Glomerular visceral epithelial cell (primary cell): ENCODE results near the gene RPL3.

Experiments
- DNase-seq: peaks from one replicate; pipeline ENCODE4 v3.0.0-alpha.2; 2016; ENCODE audit errors: extremely low spot score

Gene RPL3

DNA sequence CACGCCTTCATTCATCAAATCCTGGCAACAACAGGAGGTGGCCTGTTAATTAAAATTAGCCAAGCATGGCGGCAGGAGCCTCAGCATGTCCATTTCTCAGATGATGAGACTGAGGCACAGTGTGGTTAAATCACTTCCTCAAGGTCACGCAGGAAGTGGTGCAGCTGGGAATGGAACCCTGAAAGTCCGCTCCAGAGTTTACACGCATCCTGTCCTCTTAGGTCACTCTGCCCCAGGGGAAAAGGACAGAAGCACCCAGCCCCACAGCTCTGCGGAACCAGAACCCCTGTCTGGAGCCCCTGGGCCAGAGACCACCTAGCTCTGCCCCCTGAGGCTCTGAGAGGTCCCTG, 19.6 kb downstream of the RPL3 start:
- no peak for DNase-seq

DNA sequence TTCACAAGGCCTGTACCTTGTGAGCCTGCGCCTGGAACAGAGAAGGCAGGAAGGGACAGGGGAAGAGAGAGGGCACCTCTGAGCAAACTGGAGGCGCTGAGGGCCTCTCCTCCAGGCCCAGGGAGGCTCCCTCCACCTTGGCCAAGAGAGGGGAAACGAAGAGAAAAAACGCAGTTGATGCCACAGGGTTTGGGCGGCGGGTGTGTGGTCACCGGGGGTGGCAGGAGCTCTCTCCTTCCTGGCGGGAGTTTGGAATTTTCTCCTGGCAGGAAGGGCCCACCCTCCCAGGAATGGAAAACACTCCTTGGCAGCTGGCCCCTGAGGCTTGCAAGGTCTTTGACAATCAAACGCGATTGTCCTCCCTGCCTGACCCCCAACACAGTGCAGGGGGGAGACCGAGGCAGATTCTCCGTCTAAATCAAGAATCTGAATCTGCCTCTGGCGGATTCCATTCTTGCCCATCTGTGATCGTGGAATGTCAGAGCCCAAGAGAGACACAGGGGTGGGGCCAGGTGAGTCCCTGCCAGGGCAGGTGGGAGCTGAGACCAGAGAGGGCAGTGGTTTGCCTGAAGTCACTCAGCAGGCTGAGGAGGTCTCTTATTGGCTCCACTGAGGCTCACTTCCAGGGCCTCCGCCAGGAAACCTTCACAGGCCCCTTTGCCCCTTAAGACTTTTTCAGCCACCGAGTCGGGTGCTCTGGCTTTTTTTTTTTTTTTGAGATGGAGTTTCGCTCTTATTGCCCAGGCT, 21.0 kb downstream of the RPL3 start:
- DNase-seq = no peak

DNA sequence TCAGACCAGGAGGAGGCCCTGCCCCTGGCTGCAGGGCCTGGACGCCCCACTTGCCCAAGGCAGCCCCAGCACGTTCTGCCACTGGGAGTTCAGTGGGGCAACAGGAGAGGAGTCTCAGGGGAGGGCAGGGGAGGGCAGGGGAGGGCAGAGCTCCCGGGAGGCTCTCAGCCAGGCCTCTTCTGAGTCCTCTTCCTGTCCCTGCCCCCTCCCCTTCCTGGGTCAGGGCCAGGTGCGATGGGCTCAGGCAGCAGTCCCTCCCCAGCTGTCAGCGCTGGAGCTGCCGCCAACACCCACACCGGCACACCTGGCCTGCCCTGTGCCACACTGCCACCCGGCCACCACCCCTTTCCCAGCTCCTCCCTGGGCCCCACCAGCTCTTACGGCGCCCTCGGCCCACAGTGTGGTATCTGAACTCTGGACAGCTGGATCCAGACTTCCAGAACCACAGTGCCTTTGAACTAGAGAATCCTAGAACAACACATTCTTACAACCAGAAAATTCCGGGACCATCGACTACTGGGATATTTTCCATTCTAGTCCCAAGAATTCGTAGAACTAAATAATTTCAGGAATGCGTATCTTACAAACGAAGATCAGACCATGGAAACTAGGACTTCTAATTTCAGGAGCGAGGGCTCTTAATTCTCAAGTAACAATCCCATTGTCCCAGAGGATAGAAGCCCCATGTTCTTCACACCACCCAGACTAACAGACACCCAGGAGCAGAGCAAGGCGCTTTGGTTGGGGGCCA, 21.8 kb downstream of the RPL3 start:
- DNase-seq = peak; percentile 52

DNA sequence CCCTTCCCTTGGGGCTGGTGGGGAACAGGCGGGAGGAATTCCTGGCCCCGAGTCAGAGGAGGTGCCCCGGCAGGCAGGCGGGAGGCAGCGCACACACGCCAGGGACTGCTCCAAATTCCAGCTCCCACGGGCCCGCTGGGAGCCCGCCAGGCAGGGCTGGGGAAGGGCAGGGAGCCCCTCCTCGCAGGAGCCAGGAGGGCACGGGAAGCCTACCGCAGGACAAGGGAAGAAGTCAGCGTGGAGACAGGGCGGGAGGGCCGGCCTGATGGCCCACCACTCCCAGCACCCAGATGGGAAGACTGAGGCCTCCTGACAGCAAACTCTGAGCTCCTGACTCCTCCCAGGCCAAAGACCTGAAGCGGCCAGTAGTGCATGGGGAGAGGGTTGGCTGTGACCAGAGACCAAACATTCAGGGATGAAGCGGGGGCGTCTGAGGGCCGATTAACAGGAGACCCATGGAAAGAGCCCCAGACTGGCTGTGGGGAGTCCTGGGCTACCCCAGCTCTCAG, 22.4 kb downstream of the RPL3 start:
- DNase-seq = no peak

DNA sequence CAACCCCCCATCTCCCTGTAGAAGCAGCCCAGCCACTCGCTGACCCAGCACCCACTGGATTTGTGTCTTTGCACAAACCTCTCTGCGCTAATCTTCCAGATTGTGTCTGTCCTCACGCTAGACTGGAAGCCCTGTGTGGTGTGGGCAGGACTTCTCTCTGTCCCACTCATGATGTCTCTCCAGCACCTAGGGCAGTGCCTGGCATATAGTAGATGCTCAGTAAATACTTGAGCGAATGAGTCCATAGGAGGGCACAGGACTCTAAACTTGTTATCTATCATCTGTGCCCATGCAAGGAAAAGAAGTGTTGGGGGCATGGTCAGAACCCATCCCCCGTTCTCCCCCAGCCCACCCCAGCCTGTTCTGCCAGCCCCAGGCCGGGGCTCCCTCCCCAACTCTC, 22.9 kb downstream of the RPL3 start:
- no peak for DNase-seq

DNA sequence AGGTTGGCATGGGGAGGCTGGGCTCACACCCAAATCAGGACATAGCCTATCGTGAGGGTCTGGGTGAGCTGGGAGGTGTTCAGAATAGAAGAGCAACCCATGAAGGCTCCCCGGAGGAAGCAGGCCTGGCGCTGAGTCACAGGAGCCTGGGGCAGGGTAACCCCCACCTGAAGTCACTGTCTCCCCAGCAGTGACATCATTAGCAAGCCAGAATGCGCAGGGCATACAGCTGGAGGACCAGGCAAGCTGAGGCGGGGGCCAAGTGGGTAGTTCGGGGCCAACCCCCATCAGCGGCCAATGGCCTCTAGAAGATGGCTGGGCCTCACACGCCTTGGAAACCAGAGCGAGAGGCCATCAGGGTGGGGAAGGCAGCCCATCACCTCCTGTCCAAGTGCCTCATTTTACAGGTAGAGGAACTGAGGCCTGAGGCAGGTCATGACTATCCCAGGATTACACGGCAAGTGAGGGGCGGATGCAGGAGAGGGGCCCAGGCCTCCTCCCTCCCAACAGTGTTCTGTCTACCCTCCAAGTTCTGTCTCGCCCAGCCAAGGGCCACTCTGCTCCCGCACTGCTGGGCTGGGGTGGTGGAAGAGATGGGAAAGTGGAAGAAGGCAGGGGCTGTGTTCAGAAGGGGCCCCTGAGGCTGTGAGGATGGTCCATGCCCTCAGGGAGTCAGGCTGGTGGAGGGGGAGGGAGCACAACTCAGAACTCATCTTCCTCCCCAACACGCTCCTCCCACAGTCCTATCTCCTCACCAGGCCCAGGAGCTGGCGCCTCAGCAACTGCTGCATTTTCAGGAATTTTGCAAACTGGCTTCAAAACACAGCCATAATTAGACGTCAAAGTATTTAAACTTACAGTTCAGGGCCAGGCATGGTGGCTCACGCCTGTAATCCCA, 24.6 kb downstream of the RPL3 start:
- DNase-seq = no peak

DNA sequence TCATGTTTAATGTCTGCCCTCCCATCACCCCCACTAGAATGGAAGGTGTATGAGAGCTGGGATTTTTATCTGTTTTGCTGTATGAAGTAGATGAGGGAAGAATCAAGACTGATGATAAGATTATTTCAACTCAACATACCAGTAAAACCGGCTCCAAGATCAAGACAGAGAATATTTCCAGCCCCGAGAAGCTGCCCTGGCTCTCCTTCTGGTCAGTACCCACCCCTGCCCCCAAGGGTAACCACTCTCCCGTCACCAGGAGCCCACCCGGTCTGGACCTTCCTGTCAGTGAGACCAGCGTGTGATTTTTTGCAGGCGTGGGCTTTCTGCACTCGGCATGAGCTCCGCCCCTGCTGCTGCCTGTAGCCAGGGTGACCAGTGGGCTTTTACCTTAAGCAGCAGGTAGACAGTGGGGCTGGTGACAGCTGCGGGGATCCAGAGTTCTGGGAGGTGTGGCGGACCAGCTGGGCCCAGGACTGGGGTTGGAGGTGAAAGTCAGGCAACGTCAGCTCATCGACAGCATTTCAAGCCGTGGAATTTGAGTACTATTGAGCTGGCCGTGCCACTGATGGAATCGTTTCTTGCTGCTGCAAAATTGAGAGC, 25.6 kb downstream of the RPL3 start:
- no peak for DNase-seq

DNA sequence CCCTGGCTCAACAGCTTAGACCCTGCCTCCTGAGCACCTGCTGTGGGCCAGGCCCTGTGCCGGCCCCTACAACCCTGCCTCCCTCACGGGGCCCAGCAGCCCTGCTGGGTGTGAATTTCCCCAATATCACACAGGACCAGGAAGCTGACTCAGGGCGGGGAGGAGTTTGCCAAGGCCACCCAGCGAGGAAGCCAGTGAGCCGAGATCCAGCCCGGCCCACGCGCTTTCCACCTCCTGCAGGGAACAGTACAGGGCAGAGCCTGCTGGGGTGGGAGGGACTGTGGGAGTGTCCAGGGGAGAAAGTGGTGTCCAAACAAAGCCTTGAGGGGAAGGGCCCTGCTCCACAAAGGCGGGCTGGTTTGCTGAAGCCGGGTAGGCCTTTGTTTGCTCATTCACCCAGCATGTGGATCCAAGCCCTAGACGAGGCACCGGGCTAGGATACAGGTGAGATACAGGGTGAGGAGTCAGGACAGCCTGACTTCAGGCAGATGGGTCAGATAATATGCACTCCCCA, 26.8 kb downstream of the RPL3 start:
- peak; percentile 98 for DNase-seq

DNA sequence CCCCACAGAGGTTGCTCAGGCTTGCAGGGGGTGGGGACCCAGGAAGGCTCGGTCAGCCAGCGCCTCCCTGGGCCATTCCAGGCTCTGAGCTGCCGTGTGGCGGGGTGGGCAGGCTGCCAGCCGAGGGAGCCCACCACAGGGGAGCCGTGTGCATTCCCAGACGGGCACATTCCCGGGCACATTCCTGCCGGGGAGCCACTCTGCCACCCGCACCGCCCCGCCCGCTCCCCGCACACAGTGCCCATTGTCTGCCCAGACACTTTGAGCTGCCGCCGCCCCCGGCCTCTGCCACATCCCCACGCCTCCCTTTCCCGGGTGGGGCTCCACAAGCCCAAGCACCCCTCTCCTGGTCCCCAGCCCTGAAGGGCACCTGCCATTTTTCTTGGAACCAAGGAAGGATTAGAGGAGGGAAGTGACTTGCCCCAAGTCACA, 27.4 kb downstream of the RPL3 start:
- DNase-seq = peak; percentile 83

DNA sequence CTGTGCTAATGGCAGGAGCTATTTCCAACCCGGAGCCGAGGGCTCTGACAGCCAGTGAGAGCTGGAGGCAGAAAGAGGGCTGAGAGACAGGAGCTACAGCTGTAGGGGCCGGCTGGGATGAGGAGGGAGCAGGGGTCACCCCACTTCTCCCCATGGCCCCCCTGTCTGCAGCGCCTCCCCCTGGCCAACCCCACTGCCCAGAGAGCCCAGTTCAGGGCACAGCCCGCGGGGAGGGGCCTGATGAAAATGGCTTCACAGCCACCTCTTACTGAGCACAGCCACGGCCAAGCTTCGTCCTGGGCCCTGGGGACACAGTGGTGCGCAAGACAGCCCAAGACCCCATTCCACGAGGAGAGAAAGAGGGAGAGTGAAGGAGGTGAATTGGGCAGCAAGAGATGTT, 27.9 kb downstream of the RPL3 start:
- DNase-seq = no peak

DNA sequence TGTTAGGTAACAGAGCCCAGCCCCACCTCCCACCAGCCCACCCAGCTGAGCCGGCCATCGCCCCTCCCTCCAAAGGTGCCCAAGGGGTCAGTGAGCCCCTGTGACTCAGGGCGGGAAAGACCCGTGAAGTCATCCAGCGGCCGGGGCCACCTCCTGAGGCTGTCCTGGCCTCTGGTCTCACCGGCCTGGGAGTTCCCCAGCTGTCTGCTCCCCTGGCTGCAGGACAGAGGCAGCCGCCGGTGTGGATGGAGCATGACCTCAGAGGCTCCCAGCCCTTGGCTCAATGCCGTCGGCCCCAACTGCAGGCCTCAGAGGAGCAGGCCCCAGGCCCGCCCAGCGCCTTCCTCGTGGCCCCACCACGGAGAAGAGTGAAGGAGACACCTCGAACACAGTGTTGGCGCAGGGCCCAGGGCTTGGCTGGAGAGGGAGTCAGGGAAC, 28.7 kb downstream of the RPL3 start:
- peak; percentile 99 for DNase-seq

DNA sequence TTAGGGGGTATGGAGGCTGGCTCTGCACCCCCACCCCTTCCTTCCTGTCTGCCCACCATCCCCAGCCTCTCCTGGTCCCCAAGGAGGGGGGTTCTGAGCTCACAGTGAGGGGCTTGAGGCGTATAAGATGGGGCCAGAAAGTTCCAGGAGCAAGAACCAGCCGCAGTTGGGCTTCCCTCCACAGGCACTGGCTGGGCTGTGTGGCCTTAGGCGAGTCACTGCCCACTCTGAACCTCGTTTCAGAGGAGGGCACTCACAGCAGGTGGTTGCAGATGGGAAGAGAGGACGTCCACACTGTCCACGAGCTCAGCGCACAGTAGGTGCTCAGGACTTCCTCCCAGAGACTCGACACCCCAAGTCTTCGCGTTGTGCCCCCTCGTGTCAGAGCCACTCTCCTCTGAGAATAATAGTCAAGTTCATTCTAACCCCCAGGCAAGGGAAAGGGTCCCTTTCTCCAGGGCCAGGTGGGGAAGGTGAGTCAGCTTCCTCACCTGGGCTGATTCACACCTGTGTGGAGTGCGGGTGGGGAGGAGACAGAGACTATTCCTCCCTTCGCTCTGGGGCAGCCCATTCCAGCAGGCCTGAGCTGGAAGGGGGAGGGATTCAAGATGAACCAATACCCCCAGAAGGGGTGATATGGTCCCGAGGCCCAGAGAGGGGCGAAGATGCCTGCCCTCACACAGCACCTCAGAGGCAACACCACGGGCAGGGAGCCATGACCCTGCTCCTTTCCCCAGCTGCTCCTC, 29.3 kb downstream of the RPL3 start:
- DNase-seq = no peak

DNA sequence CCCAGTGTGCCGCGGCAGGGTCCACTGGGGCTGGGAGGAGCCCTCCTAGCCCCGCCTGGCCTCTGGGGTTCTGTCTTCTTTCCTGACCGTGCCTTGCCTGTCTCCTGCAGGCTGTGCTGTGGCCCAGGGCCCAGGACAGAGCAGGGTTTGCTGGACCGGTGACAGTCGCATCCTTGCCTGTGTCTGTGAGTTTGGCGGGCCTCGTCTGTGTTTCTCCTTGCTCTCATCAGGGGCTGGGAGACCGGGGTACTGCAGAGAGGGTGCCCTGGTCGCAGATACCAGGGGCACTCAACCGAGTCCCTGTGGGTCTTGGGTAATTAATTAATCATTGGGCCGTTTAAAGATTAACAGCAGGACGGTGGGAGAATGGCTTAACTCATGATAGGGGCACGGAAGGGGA, 29.9 kb downstream of the RPL3 start:
- peak; percentile 87 for DNase-seq

DNA sequence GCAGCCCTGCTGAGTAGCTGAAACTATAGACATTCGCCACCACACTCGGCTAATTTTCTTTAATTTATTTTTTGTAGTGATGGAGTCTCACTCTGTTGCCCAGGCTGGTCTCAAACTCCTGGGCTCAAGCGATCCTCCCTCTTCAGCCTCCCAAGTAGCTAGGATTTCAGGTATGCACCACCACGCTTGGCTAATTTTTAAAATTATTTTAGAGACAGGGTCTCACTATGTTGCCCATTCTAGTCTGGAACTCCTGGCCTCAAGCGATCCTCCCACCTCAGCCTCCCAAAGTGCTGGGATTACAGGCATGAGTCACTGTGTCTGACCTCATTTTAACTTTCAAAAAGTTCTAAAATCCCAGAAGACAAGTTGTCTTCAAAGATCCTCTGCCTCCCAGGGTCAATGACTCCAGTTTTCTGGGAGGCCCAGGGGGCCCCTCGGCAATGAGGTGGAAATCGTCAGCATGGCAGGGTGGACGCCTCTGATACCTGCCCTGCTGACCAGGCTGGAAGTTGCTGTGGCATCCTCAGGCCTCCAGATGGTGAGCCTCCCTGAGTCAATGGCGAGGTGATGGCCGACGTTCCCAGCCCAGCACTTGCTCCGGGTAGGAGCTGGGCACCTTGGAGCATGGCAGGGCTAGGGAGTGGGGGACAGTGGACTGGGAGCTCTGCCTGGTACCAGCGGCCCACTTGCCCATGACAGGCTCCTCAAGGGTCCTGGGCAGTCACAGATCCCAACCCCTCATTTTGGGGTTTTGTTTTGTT, 31.1 kb downstream of the RPL3 start:
- peak; percentile 27 for DNase-seq

DNA sequence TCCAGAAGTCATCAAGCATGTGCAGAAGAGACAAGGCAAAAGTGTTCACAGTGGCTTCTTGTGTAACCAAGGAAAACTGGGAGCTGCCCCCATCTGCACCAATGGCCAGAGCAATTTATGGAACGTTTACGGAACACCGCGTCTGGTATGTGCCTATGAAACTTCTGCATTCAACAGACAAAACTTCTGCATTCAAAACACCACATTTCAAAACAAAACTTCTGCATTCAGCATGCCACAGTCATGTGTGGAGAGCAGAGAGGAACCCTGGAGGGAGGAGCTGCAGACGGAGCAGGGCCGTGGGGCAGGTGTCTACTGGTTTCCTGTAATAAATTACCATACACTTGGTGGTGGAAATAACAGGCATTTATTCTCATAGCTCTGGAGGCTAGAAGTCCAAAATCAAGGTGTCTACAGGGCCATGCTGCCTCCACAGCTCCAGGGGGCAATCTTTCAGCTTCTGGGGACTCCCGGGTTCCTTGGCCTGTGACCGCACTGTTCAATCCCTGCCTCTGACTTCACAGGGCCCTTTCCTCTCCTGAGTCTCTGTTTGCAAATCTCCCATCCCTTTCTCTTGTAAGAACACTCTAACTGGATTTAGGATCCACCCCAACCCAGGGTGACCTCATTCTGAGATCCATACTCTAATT, 32.2 kb downstream of the RPL3 start:
- peak; percentile 69 for DNase-seq

DNA sequence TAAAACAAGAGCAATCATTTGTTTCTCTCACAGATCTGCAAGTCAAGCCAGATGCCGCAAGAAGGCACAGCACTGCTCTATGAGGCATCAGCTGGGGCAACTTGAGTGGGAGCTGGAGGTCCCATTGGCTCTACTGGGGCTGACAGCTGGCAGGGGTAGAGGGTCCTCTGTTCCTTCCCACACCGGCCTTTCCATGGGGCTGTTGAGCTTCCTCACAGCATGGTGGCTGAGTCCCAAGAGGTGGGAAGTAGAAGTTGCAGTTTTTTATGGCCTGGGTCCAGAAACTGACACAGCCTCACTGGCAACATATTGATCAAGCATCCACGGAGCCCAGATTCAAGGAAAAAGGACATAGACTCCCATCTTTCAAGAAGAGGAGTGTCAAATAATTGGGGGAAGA, 34.4 kb downstream of the RPL3 start:
- DNase-seq = no peak

DNA sequence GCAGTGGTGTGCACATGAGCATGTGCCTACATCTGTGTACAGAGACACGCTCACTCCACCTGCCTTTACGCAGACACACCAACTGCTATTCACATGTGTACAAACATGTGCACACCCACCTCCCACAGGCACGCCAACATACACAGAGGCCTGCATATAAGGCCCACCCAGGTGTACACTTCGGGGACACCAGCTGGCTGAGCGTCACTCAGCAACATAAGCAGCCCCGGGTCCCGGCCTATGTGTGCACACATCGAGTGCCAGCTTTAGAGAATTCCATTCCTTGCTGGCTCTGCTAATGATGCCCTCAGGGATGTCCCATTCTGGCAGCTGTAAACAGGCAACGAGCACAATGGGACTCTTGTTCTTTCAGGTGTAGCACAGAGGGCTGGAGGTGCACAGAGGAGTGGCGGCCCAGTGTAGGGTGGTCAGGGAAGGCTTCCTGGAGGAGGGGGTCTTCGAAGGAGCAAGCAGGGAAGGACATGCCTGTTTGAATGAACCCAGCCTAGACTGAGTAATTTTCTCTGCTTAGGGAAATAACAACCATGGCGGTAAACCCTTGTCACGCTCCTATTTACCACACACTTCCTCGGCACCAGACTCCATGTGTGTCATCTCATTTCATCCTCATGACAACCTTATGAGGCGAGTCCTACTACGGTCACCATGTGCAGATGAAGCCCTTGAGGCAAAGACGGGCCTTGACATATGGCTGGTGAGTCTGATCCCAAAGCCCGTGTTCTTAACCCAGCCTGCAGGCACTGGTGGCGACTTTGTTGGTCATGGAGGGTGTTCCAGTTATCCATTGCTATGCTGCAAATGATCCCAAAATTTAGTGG, 35.1 kb downstream of the RPL3 start:
- no peak for DNase-seq

DNA sequence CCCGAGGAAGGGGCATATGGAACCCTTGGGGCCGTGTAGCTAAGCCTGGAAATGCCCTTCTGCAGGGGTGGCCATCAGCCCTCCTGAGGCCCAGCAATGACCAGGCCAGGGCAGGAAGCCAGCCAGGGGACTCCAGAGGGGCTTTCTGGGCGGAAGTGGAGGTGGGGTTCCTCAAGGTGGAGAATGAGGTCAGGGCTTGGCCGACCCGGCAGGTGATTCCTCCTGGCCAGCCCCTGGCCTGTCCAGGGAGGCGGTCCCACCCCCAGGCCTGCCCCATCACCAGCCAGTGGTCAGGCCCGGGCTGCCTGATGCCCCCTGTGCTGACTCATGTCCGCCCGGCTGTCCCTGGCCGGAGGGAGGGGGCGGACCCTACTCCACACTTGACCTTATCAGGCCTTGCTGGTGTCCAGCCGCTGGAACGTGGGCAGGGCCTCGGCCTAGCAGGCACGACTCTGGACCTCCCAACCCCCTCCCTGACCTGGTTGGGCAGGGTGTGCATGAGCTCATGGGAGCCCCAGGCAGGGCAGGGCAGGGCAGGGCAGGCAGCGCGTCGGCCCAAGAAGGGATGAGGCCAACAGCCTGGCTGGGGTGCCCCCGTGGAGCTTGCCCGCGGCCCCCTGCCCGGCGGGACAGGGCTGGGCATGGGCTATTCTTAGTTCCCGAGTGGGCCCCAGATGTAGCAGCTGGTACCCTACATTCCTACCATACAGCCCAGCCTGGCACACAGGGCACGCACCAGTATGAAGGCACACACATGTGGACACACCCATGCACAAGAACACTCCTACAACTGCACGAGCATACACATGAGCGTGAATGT, 35.9 kb downstream of the RPL3 start:
- peak; percentile 97 for DNase-seq
